ENCODE measurements around the gene ZNF341.
"Not testable (repeated sequence)": the region's sequence is repeated elsewhere in the genome, so short reads cannot be mapped to it uniquely, and the experiment has no call there.

DNA sequence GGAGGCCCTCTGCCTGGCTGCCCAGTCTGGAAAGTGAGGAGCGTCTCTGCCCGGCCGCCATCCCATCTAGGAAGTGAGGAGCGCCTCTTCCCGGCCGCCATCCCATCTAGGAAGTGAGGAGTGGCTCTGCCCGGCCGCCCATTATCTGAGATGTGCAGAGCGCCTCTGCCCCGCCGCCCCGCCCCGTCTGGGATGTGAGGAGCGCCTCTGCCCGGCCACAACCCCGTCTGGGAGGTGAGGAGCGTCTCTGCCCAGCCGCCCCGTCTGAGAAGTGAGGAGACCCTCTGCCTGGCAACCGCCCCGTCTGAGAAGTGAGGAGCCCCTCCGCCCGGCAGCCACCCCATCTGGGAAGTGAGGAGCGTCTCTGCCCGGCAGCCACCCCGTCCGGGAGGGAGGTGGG, 32.8 kb upstream of the ZNF341 start:
- TF ChIP-seq, protein P1, sequence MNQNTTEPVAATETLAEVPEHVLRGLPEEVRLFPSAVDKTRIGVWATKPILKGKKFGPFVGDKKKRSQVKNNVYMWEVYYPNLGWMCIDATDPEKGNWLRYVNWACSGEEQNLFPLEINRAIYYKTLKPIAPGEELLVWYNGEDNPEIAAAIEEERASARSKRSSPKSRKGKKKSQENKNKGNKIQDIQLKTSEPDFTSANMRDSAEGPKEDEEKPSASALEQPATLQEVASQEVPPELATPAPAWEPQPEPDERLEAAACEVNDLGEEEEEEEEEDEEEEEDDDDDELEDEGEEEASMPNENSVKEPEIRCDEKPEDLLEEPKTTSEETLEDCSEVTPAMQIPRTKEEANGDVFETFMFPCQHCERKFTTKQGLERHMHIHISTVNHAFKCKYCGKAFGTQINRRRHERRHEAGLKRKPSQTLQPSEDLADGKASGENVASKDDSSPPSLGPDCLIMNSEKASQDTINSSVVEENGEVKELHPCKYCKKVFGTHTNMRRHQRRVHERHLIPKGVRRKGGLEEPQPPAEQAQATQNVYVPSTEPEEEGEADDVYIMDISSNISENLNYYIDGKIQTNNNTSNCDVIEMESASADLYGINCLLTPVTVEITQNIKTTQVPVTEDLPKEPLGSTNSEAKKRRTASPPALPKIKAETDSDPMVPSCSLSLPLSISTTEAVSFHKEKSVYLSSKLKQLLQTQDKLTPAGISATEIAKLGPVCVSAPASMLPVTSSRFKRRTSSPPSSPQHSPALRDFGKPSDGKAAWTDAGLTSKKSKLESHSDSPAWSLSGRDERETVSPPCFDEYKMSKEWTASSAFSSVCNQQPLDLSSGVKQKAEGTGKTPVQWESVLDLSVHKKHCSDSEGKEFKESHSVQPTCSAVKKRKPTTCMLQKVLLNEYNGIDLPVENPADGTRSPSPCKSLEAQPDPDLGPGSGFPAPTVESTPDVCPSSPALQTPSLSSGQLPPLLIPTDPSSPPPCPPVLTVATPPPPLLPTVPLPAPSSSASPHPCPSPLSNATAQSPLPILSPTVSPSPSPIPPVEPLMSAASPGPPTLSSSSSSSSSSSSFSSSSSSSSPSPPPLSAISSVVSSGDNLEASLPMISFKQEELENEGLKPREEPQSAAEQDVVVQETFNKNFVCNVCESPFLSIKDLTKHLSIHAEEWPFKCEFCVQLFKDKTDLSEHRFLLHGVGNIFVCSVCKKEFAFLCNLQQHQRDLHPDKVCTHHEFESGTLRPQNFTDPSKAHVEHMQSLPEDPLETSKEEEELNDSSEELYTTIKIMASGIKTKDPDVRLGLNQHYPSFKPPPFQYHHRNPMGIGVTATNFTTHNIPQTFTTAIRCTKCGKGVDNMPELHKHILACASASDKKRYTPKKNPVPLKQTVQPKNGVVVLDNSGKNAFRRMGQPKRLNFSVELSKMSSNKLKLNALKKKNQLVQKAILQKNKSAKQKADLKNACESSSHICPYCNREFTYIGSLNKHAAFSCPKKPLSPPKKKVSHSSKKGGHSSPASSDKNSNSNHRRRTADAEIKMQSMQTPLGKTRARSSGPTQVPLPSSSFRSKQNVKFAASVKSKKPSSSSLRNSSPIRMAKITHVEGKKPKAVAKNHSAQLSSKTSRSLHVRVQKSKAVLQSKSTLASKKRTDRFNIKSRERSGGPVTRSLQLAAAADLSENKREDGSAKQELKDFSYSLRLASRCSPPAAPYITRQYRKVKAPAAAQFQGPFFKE (tag by site-specific recombination; IDR thresholded peaks at IDR 0.05; ENCODE audit: borderline replicate concordance): not testable (repeated sequence)
- TF ChIP-seq ZBTB48 (tag by site-specific recombination; IDR thresholded peaks at IDR 0.05); KLF10 (tag by site-specific recombination; IDR thresholded peaks at IDR 0.05); ZNF324 (tag by site-specific recombination; IDR thresholded peaks at IDR 0.05); CTCF (tag by site-specific recombination; IDR thresholded peaks at IDR 0.05); ZEB2 (tag by site-specific recombination; IDR thresholded peaks at IDR 0.05); ZNF23 (tag by site-specific recombination; IDR thresholded peaks at IDR 0.05; ENCODE audit: borderline replicate concordance); ZFP41 (tag by site-specific recombination; IDR thresholded peaks at IDR 0.05; ENCODE audit: borderline replicate concordance); ZNF274 (IDR thresholded peaks at IDR 0.05; ENCODE audit: low read length); ZNF274 (tag by site-specific recombination; IDR thresholded peaks at IDR 0.05; ENCODE audit: borderline replicate concordance); ZXDB (tag by site-specific recombination; IDR thresholded peaks at IDR 0.05); KLF16 (tag by site-specific recombination; IDR thresholded peaks at IDR 0.05); ZNF341 (tag by site-specific recombination; IDR thresholded peaks at IDR 0.05; ENCODE audit: low read depth): not testable (repeated sequence)
- TF ChIP-seq, protein P2, sequence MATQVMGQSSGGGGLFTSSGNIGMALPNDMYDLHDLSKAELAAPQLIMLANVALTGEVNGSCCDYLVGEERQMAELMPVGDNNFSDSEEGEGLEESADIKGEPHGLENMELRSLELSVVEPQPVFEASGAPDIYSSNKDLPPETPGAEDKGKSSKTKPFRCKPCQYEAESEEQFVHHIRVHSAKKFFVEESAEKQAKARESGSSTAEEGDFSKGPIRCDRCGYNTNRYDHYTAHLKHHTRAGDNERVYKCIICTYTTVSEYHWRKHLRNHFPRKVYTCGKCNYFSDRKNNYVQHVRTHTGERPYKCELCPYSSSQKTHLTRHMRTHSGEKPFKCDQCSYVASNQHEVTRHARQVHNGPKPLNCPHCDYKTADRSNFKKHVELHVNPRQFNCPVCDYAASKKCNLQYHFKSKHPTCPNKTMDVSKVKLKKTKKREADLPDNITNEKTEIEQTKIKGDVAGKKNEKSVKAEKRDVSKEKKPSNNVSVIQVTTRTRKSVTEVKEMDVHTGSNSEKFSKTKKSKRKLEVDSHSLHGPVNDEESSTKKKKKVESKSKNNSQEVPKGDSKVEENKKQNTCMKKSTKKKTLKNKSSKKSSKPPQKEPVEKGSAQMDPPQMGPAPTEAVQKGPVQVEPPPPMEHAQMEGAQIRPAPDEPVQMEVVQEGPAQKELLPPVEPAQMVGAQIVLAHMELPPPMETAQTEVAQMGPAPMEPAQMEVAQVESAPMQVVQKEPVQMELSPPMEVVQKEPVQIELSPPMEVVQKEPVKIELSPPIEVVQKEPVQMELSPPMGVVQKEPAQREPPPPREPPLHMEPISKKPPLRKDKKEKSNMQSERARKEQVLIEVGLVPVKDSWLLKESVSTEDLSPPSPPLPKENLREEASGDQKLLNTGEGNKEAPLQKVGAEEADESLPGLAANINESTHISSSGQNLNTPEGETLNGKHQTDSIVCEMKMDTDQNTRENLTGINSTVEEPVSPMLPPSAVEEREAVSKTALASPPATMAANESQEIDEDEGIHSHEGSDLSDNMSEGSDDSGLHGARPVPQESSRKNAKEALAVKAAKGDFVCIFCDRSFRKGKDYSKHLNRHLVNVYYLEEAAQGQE (tag by site-specific recombination; IDR thresholded peaks at IDR 0.05): not testable (repeated sequence)
- TF ChIP-seq, protein P3, sequence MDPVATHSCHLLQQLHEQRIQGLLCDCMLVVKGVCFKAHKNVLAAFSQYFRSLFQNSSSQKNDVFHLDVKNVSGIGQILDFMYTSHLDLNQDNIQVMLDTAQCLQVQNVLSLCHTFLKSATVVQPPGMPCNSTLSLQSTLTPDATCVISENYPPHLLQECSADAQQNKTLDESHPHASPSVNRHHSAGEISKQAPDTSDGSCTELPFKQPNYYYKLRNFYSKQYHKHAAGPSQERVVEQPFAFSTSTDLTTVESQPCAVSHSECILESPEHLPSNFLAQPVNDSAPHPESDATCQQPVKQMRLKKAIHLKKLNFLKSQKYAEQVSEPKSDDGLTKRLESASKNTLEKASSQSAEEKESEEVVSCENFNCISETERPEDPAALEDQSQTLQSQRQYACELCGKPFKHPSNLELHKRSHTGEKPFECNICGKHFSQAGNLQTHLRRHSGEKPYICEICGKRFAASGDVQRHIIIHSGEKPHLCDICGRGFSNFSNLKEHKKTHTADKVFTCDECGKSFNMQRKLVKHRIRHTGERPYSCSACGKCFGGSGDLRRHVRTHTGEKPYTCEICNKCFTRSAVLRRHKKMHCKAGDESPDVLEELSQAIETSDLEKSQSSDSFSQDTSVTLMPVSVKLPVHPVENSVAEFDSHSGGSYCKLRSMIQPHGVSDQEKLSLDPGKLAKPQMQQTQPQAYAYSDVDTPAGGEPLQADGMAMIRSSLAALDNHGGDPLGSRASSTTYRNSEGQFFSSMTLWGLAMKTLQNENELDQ (tag by site-specific recombination; IDR thresholded peaks at IDR 0.05; ENCODE audit: low read depth): not testable (repeated sequence)

Data from HEK293 (cell line).